Testis (tissue), 2 donors: ENCODE measurements around the gene ALDH2.

Experiments
- POLR2A ChIP-seq: fragments of 450-650 bp; IDR thresholded peaks from one replicate; pipeline ENCODE4 v1.6.1; 2017; ENCODE audit warnings: antibody characterized with exemption, mild to moderate bottlenecking, moderate library complexity
- TF ChIP-seq, protein P1 (sequence below), 3 experiments: fragments of 450-650 bp in 2 of 3; fragments of 200-600 bp in 1 of 3; sonication (generic) in 1 of 3; IDR thresholded peaks; one replicate each; pipeline ENCODE4 v1.5.1; 2016 to 2019; ENCODE audit warnings: antibody characterized with exemption in 3 of 3, mild to moderate bottlenecking in 2 of 3, moderate library complexity in 1 of 3

- TF ChIP-seq, protein P1, sequence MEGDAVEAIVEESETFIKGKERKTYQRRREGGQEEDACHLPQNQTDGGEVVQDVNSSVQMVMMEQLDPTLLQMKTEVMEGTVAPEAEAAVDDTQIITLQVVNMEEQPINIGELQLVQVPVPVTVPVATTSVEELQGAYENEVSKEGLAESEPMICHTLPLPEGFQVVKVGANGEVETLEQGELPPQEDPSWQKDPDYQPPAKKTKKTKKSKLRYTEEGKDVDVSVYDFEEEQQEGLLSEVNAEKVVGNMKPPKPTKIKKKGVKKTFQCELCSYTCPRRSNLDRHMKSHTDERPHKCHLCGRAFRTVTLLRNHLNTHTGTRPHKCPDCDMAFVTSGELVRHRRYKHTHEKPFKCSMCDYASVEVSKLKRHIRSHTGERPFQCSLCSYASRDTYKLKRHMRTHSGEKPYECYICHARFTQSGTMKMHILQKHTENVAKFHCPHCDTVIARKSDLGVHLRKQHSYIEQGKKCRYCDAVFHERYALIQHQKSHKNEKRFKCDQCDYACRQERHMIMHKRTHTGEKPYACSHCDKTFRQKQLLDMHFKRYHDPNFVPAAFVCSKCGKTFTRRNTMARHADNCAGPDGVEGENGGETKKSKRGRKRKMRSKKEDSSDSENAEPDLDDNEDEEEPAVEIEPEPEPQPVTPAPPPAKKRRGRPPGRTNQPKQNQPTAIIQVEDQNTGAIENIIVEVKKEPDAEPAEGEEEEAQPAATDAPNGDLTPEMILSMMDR (IDR thresholded peaks at IDR 0.05), result no peak
- no peak for TF ChIP-seq POLR2A
These were observed 14.4 kb downstream of the ALDH2 start for GRCh38 chr12:111781085-111781658.
